SIG-M5 (cell line): ENCODE results near the gene AUH.
A peak's percentile ranks its signal among the peaks of the same experiment; 100 is the strongest.

Experiments used
- DNase-seq: peaks from one replicate; lab custom pipeline; 2025; lab: John Stamatoyannopoulos, UW

The AUH gene

DNA sequence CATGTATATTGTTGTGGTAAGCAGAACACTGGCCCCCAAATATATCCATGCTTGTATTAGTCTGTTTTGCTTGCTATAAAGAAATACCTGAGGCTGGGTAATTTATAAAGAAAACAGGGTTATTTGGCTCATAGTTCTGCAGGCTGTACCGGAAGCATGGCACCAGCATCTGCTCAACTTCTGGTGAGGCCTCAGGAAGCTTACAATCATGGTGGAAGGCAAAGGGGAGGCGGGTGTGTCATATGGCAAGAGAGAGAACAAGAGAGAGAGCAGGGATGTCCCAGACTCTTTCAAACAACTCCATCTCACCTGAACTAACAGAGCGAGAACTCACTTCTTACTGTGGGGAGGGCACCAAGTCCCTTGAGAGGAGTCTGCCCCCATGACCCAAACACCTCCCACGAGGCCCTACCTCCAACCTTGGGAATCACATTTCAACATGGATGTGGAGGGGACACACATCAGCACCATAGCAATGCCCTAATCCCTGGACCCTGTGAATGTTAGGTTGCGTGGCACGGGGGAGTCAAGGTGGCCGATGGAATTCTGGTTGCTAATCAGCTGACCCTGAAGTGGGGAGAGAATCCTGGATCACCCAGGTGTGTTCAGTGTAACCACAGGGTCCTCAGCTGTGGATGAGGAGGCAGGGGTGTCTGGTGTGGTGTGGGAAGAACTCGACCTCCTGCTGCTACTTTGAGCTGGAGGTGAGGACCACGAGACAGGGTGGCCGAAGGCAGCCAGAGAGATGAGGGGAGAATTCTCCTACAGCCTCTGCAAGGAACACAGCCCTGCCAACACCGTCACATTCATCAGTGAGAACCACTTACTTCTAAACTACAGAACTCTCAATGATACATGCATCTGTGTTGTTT lies 172.8 kb downstream of the AUH start:
- DNase-seq: no peak

- DNase-seq: no peak
Observed at GRCh38 chr9:91187965-91188344, 173.8 kb downstream of the AUH start.

DNA sequence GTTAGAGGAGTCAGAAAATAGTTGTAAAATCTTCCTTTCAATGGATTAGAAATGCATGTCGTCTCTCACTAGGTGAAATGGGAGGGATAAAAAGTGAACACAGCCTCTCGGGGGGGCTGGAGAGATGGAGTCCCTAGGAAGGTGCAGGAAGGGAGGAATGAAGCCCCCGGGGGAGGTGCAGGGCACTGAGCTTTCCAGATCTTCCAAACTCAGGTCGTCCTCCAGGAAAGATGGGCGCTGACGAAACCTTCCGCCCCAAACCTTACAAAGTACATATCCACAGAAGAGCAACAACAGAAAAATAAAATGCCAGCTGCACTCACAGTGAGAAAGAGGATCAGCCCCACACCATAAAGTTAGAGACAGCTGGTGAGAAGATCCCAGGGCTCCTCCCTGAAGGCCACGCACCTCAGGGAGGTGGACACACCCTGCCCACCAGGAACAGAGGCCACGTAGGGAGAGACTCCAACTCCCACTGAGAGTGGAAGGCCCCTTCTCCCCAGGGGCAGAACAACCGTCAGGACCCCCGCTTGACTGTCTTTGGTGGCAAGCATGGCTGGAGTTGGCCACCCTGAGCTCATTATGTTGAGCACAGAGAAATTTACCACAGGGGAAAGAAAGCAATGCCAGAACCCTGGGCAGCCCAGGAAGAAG lies 174.3 kb downstream of the AUH start:
- DNase-seq: no peak

DNA sequence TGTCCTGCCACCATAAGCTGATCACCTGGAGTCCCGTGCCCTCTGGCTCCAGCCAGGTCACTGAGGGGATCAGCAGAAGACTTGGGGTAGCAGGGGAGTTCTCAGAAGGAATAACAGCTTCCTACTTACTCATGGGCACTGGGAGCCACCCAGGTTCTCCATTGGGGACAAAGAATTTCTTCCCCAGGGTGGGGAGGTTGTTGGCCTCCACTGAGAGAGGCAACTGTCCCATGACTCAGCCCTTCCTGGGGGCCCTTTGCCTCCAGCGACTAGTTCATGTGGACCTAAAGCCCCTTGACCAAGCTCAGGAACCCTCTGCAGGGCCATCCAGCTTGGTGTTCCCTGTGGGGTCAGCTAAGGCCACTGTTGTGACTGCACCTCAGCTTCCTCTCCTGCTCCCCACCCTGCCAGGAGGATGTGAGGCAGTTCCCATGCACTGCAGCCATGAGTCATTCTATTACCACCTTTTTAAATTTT lies 175.0 kb downstream of the AUH start:
- DNase-seq: no peak

DNA sequence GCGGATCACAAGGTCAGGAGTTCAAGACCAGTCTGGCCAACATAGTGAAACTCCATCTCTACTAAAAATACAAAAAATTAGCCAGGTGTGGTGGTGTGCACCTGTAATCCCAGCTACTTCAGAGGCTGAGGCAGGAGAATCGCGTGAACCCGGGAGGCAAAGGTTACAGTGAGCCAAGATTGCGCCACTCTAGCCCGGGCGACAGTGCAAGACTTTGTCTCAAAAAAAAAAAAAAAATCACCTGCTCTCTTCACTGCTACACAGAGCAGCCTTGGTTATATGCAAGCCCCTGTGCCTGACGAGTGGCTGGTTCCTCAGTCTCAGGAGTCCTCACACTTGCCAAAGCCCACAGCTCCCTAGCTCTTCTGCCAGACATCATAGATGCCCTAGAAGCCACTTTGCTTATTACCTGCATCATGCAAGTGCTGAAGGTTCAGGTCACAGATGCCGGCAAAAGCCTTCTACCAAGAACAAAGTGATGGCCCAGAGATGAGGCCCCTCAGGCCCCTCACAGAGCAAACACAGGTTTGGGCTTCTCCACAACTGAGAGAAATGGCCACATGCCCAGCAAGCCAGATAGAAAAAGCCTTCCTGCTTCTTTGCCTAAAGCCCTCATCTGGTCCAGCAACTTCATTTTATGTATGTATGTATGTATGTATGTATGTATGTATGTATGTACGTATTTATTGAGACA lies 176.4 kb downstream of the AUH start:
- DNase-seq: no peak

- DNase-seq: no peak
Observed at GRCh38 chr9:91182429-91183225, 179.1 kb downstream of the AUH start.

GRCh38 chr9:91181541-91181940 lies 180.2 kb downstream of the AUH start:
- DNase-seq: no peak

- DNase-seq: no peak
Observed at GRCh38 chr9:91180930-91181268, 180.8 kb downstream of the AUH start.

DNA sequence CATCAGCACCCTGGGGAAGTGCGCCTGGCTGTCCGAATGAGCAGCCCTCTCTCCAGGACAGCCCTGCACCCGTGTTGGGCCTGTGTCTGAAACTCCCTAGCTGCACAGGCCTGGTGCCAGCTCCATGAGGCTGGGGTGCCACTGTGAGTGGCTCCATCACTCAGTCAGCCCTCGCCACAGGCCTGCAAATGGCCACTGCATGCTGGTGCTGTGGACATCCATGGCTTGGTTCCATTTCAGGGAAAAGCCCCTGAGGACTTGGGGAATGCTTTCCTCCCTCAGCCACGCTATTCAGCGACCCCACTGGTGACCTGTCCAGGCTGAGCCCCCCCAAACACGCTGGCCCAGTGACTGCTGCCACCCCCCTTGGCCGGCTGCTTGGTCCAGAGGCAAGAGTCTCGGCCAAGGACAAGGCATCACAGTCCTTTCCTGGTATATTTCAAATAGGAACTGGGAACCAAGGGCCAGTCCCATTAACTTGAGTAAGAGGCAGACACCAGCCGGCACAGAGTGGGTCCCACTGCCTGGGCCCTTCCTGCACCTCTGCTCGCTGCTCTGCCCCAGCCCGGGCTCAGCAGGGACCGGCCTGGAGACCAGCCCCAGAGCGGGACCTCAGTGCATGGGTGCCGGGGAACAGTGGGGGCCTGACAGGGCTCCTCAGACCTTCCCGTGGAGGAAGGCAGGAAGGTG lies 181.3 kb downstream of the AUH start:
- DNase-seq: no peak

GRCh38 chr9:91179237-91180138 lies 182.2 kb downstream of the AUH start:
- DNase-seq: no peak

- DNase-seq: no peak
Observed at GRCh38 chr9:91178281-91179236, 183.2 kb downstream of the AUH start.

GRCh38 chr9:91177661-91178280 lies 183.9 kb downstream of the AUH start:
- DNase-seq: no peak

DNA sequence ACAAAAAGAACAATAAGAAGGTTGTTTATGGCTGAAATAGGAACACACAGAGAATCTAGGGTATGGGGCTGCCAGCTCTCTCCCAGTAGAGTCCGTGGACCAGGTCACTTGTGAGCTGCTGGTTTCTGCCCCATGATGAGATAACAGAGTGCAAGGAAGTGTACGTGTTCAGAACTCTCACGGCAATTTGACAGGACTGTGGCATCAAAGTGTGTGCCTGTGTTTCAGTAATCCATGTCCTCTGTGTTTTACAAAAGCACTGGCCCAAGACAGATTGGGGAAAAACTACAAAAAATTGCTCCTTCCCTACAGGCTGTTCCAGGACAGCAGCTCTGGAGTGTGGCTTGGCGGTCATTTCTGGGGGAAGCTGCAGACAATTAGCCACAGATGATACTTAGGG lies 184.6 kb downstream of the AUH start:
- no peak for DNase-seq

DNA sequence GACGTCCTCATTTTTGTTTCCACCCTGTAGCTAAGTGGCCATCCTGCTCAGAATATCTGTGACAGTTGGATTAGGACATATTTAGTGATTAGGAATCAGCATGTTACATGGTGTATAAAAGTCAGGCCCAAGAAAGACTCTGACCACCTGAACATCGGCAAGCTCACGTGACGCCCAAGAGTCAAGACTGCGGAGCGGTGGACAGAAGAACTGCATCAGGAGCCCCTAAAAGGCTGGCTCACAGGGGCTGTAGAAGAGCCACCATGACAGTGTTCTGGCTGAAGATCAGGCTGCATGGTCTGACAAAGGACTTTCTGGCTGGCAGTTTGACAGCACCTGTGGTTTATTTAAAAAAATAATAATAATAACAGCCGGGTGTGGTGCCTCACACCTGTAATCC lies 185.3 kb downstream of the AUH start:
- no peak for DNase-seq

- peak; percentile 6 for DNase-seq
Observed at GRCh38 chr9:91174772-91175171, 186.9 kb downstream of the AUH start.

- no peak for DNase-seq
Observed at GRCh38 chr9:91172329-91172728, 189.4 kb downstream of the AUH start.

DNA sequence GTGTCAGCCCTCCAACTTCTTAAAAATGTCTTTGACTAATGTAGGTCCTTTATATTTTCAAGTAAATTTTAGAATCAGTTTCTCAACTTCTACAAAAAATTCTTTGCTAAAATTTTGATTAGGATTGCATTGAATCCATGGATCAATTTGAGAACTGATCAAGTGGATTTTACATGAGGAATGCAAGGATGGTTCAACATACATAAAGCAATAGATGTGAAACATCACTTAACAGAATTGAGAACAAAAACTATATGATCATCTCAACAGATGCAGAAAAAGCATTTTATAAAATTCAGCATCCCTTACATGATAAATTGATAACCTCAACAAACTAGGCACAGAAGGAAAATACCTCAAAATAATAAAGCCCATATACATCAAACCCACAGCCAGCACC lies 190.8 kb downstream of the AUH start:
- DNase-seq: no peak

- no peak for DNase-seq
Observed at GRCh38 chr9:91166796-91167366, 194.8 kb downstream of the AUH start.
